ENCODE measurements around the gene APEX2. TPM values are rescaled to one million over a fixed set of nuclear protein-coding genes. Genes with fewer than 3 reads are reported as not detected.
A peak's percentile ranks its signal among the peaks of the same experiment; 100 is the strongest.
"Not testable (repeated sequence)": the region's sequence is repeated elsewhere in the genome, so short reads cannot be mapped to it uniquely, and the experiment has no call there.

The APEX2 gene
- total and polyA plus RNA-seq, 9 donors, result 3.7 to 12.6 (median 10.5) TPM

GRCh38 chrX:55039471-55039870 is 39.3 kb downstream of the APEX2 start:
- Histone ChIP-seq H3K9me3 (replicated peaks; ENCODE audit: control insufficient read depth, low read depth, low read length) (no peaks in the 10 kb centered on the region), H3K4me3 (ENCODE audit: low read length) (no peak overlapping the region), H3K4me1 (ENCODE audit: control insufficient read depth, insufficient read depth, low read length) (no peaks in the 10 kb centered on the region), H3K27me3 (ENCODE audit: control insufficient read depth, insufficient read depth, low read length) (no peaks in the 10 kb centered on the region), H3K27ac (ENCODE audit: low read length) (no peak overlapping the region), H3K36me3 (ENCODE audit: control insufficient read depth, insufficient read depth, low read length) (no peaks in the 10 kb centered on the region)
- 62% methylated on average over 2 of the region's 3 CpGs for WGBS (ENCODE audit: insufficient coverage)
- no peak for DNase-seq

DNA sequence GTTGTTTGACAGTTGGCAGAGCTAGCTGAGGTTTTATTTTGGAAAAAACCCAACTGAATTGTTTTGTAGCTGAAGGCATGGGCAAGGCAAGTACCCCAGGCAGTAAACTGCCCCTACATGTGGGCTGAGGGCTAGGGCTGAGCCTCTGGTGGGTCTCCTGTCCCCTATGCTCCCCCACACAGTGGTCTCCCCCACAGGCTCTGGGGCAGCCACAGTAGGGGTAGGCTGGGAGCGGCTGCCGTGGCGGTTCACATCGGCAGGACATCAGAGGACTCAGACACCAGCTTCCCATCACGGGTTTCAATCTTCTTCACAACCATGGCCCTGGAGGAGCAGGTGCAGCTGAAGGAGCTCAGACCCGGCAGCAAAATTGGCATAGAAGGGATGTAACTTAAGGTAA is 41.4 kb downstream of the APEX2 start:
- H3K4me1 ChIP-seq (ENCODE audit: control insufficient read depth, insufficient read depth, low read length), result no peaks in the 10 kb centered on the region
- WGBS (ENCODE audit: insufficient coverage), result no CpG with 5 or more reads among the region's 6 CpGs
- DNase-seq, result no peak

DNA sequence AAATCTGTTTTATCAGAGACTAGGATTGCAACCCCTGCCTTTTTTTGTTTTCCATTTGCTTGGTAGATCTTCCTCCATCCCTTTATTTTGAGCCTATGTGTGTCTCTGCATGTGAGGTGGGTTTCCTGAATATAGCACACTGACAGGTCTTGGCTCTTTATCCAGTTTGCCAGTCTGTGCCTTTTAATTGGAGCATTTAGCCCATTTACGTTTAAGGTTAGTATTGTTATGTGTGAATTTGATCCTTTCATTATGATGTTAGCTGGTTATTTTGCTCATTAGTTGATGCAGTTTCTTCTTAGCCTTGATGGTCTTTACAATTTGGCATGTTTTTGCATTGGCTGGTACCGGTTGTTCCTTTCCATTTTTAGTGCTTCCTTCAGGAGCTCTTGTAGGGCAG is 50.4 kb downstream of the APEX2 start:
- H3K36me3 ChIP-seq (ENCODE audit: control insufficient read depth, insufficient read depth, low read length); H3K27me3 ChIP-seq (ENCODE audit: control insufficient read depth, insufficient read depth, low read length); H3K4me3 ChIP-seq (ENCODE audit: low read length); H3K4me1 ChIP-seq (ENCODE audit: control insufficient read depth, insufficient read depth, low read length); H3K27ac ChIP-seq (ENCODE audit: low read length); DNase-seq; H3K9me3 ChIP-seq (replicated peaks; ENCODE audit: control insufficient read depth, low read depth, low read length): not testable (repeated sequence)
- 100% methylated on average over 1 of the region's 2 CpGs for WGBS (ENCODE audit: insufficient coverage)

More for the DNA sequence above, 41.4 kb downstream of the APEX2 start:
- H3K9me3 ChIP-seq (replicated peaks; ENCODE audit: control insufficient read depth, low read depth, low read length), result no peaks in the 10 kb centered on the region
- no peak overlapping the region for H3K27ac ChIP-seq (ENCODE audit: low read length)
- H3K4me3 ChIP-seq (ENCODE audit: low read length), result no peak overlapping the region
- no peaks in the 10 kb centered on the region for H3K27me3 ChIP-seq (ENCODE audit: control insufficient read depth, insufficient read depth, low read length)
- H3K36me3 ChIP-seq (ENCODE audit: control insufficient read depth, insufficient read depth, low read length), result no peaks in the 10 kb centered on the region

DNA sequence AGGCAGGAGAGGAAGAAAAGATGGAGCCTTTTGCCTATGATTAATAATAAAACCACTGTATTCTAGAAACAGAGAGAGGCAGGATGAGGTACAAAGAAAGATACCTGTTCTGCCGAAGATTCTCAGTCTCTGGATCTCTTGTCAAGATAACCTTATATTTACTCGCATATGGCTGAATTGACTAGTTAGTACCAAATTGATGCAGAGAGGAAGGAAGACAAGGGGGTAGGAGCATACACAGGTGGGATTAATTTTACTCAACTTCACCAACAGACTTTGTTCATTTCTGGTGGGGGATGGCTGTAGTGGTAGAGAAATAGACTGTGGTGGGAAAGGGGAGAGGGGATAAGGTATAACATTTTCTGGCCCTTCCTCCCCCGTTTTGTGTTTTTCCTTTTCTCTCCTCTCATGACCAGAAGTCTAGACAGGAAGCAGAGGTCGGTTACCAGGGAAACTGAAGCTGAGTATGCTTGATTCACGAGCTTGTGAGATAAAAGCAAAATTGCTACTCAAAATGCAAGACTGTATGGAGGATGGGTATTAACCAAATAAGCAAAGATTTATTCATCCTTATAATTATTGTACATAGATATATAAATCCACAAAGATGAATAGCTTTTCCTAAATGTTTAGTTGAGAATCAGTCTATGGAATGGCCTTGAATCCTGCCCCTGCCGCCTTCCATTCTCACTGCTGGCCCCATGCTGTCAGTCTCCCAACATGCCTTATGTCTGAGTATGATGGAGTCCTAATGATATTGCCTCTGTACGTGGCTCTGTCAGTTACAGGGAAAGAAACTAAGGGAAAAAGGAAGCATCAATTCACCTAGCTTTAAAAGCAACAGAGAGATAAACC is 56.9 kb downstream of the APEX2 start:
- WGBS (ENCODE audit: insufficient coverage), result no CpG with 5 or more reads among the region's 7 CpGs
- Histone ChIP-seq H3K4me3 (ENCODE audit: low read length) (no peak overlapping the region), H3K4me1 (ENCODE audit: control insufficient read depth, insufficient read depth, low read length) (no peaks in the 10 kb centered on the region), H3K27me3 (ENCODE audit: control insufficient read depth, insufficient read depth, low read length) (no peaks in the 10 kb centered on the region), H3K27ac (ENCODE audit: low read length) (no peak overlapping the region), H3K36me3 (ENCODE audit: control insufficient read depth, insufficient read depth, low read length) (no peaks in the 10 kb centered on the region), H3K9me3 (replicated peaks; ENCODE audit: control insufficient read depth, low read depth, low read length) (no peaks in the 10 kb centered on the region)
- DNase-seq, result peak; percentile 41

GRCh38 chrX:55057675-55058249 is 57.6 kb downstream of the APEX2 start:
- no CpG with 5 or more reads among the region's 5 CpGs for WGBS (ENCODE audit: insufficient coverage)
- DNase-seq, result peak; percentile 45
- H3K27me3 ChIP-seq (ENCODE audit: control insufficient read depth, insufficient read depth, low read length), result no peaks in the 10 kb centered on the region
- H3K27ac ChIP-seq (ENCODE audit: low read length), result no peak overlapping the region
- no peaks in the 10 kb centered on the region for H3K36me3 ChIP-seq (ENCODE audit: control insufficient read depth, insufficient read depth, low read length)
- H3K4me3 ChIP-seq (ENCODE audit: low read length), result no peak overlapping the region
- no peaks in the 10 kb centered on the region for H3K4me1 ChIP-seq (ENCODE audit: control insufficient read depth, insufficient read depth, low read length)
- H3K9me3 ChIP-seq (replicated peaks; ENCODE audit: control insufficient read depth, low read depth, low read length), result no peaks in the 10 kb centered on the region

Other genes starting within 250 kb of the APEX2 start
- gene ITIH6, start 202.1 kb upstream of the APEX2 start, total RNA-seq, result 0.22 TPM
- gene ITIH6, start 202.1 kb upstream of the APEX2 start, polyA plus RNA-seq (ENCODE audit: insufficient read depth in 1 of 8, insufficient read length in 8 of 8, low replicate concordance in 1 of 8), result 1 to 10 TPM in 4 of 8 donors, under 1 TPM in 4; 0.53 to 1.4 (median 0.99) TPM
- 1,087 TPM for gene MAGED2, start 192.6 kb upstream of the APEX2 start, total RNA-seq
- gene MAGED2, start 192.6 kb upstream of the APEX2 start, polyA plus RNA-seq (ENCODE audit: insufficient read depth in 1 of 8, insufficient read length in 8 of 8, low replicate concordance in 1 of 8), result 1,000 to 10,000 TPM in 4 of 8 donors, 100 to 1,000 TPM in 4; 863 to 1,174 (median 1,005) TPM
- 121 TPM for gene TRO, start 79.5 kb upstream of the APEX2 start, total RNA-seq
- gene TRO, start 79.5 kb upstream of the APEX2 start, polyA plus RNA-seq (ENCODE audit: insufficient read depth in 1 of 8, insufficient read length in 8 of 8, low replicate concordance in 1 of 8), result 100 to 1,000 TPM; 106 to 140 (median 120) TPM
- 0.35 TPM for gene PFKFB1, start 6.2 kb upstream of the APEX2 start, total RNA-seq
- 1 to 10 TPM in 2 of 8 donors, under 1 TPM in 6; 0.30 to 1.7 (median 0.70) TPM for gene PFKFB1, start 6.2 kb upstream of the APEX2 start, polyA plus RNA-seq (ENCODE audit: insufficient read depth in 1 of 8, insufficient read length in 8 of 8, low replicate concordance in 1 of 8)
- gene ALAS2, start 30.6 kb downstream of the APEX2 start, total RNA-seq, result 29.3 TPM
- 10 to 100 TPM; 17.6 to 64.6 (median 46.1) TPM for gene ALAS2, start 30.6 kb downstream of the APEX2 start, polyA plus RNA-seq (ENCODE audit: insufficient read depth in 1 of 8, insufficient read length in 8 of 8, low replicate concordance in 1 of 8)
- not detected for gene PAGE2B, start 74.7 kb downstream of the APEX2 start, total RNA-seq
- gene PAGE2B, start 74.7 kb downstream of the APEX2 start, polyA plus RNA-seq (ENCODE audit: insufficient read depth in 1 of 8, insufficient read length in 8 of 8, low replicate concordance in 1 of 8), result under 1 TPM in 3 of 8 donors, not detected in 5; 0.26 to 0.28 (median 0.27) TPM
- gene PAGE2, start 88.7 kb downstream of the APEX2 start, total RNA-seq, result not detected
- not detected for gene PAGE2, start 88.7 kb downstream of the APEX2 start, polyA plus RNA-seq (ENCODE audit: insufficient read depth in 1 of 8, insufficient read length in 8 of 8, low replicate concordance in 1 of 8)
- gene PAGE5, start 220.0 kb downstream of the APEX2 start, total RNA-seq, result not detected
- not detected for gene PAGE5, start 220.0 kb downstream of the APEX2 start, polyA plus RNA-seq (ENCODE audit: insufficient read depth in 1 of 8, insufficient read length in 8 of 8, low replicate concordance in 1 of 8)